Mucosa of gallbladder (tissue), 1 donor: ENCODE results near the gene HDAC4. TPM values are rescaled to one million over a fixed set of nuclear protein-coding genes. Genes with fewer than 3 reads are reported as not detected.
A peak's percentile ranks its signal among the peaks of the same experiment; 100 is the strongest.
"Not testable (repeated sequence)": the region's sequence is repeated elsewhere in the genome, so short reads cannot be mapped to it uniquely, and the experiment has no call there.

Experiments used
- DNase-seq: peaks from one replicate; pipeline ENCODE4 v3.0.0-alpha.2; 2020; ENCODE audit warnings: low spot score
- total RNA-seq: library from RNA; stranded (reverse); gene quantifications from one replicate; pipeline ENCODE4 v1.2.1, GENCODE V29; 2021
- donor health status: DM: no; HTN: no; CAD: no.

The HDAC4 gene
- total RNA-seq, 1 donor from 2014 or later: 103 TPM

GRCh38 chr2:239282448-239283287 lies 118.2 kb downstream of the HDAC4 start:
- DNase-seq: no peak

GRCh38 chr2:239280296-239281017 lies 120.4 kb downstream of the HDAC4 start:
- not testable (repeated sequence) for DNase-seq

DNA sequence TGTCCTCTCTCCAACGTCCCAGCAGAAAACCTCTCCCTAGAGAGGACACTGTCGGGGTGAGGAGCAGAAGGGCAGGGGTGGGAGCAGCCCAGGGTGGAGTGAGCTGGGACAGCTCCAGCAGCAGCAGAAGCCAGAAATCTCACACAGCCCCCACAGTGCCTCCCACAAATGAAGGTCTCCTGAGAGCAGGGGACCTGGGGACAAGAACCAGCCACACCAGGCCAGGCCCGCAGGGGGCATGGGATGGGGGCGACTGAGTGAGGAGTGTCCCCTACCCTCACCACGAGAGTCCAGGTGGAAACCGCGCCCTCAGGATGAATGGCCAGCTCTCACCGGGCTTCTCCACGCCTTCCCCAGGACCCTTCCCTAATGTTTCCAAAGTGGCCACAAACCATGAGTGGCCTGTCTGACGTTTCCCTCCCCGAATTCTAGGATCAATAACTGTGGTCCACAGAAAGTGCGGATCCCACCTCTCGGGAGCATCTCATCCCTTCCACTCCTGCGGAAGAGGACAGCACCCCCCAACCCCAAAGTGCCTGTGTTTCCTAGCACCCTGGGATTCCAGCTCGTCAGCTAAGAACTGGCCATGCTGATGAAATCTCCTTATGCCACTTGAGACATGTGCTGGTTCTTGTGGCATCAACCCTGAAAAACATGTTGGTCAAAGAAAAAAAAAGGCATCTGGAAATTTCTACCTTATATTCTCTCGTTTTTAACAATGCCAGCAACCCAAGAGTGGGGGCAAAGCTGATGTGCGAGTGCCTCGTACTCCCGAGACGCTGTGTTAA lies 121.1 kb downstream of the HDAC4 start:
- DNase-seq: no peak

- no peak for DNase-seq
Observed at GRCh38 chr2:239278941-239279365, 121.9 kb downstream of the HDAC4 start.

- no peak for DNase-seq
Observed at GRCh38 chr2:239278361-239278760, 122.5 kb downstream of the HDAC4 start.

DNA sequence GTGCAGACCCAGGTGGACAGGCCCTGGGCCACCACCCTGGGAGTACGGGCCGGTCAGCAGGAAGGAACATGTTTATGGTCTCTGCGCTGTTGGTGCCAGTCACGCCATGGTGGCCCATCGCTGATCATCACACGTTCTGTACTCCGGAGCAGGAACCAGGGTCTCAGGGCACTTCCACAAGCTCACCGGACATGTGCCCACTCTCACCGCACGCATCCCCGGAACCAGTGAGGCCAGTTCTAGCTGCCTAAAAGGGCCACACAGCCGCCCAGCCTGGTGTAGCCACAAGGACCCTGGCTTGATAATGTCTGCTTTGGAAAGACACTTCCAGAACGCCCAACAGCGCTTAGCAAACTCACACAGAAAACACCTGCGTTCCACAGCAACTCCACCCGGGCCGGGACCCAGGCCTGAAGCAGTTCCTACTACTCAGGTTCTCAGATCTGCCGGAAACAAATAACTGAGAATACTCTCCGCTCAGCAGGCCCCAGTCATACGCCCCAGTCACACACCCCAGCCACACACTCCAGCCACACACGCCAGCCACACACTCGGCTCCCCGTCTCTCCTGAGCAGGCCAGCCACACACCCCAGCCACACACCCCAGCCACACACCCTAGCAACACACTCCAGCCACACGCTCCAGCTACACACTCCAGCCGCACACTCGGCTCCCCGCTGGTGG lies 123.3 kb downstream of the HDAC4 start:
- DNase-seq: no peak

DNA sequence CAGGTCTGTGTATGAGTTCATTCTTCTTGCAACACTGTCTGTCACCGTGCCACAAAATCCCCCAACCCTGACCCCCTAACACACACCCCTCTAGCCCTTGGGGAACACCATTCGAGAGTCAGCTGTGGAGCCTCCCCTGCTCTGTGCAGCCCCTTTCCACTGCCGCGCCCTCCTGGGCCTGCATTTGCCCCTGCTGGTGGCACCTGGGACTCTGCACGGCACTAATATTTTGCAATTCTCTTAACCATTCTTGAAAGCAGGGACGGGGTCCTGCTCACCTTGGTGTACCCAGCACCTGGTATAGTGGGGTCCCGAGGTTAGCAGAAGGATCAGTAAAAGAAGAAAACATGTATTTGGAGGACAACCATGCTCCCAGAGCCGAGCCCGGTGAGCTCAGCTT lies 124.0 kb downstream of the HDAC4 start:
- no peak for DNase-seq

DNA sequence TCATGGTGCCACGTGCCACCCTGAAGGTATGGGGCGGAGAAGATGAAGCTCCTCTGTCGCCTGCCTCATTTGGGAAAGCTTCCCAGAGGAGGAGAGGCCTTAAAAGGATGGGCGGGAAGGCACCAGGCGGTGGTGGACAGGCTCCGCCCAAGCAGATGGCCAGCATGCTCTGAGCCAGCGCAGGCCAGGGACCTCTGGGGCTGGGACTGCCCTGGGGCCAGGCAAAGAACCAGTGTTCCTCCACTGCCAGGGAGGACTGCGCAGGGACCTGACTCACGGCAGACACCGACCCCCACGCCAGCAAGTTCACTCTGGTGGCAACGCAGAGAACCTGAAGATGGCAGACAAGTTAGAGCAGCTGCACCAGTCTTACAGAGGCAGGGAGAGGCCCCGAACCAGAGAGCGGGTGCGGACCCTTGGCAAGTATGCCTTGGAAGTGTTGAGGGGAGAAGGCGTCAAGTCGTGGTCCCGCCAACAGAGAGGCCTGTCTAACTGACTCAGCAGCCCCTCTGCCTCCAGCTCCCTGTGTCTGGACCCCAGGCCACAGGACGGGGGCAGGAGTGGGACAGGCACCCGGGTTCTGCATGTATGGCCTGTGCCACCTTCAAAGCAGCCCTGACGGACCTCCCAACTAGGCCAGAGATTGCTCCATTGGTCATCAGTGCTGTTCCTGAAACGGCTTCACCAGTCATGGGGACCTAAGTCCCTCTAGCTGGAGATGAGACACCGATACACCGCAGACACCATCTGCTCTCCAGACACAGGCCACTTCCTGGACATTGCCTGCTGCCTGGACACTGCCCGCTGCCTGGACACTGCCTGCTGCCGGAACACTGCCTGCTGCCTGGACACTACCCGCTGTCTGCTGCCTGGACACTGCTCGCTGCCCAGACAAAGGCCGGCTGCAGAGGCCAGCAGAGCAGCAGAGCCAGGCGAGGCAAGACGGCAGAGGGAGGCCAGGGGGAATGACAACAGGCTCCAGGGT lies 124.7 kb downstream of the HDAC4 start:
- no peak for DNase-seq

DNA sequence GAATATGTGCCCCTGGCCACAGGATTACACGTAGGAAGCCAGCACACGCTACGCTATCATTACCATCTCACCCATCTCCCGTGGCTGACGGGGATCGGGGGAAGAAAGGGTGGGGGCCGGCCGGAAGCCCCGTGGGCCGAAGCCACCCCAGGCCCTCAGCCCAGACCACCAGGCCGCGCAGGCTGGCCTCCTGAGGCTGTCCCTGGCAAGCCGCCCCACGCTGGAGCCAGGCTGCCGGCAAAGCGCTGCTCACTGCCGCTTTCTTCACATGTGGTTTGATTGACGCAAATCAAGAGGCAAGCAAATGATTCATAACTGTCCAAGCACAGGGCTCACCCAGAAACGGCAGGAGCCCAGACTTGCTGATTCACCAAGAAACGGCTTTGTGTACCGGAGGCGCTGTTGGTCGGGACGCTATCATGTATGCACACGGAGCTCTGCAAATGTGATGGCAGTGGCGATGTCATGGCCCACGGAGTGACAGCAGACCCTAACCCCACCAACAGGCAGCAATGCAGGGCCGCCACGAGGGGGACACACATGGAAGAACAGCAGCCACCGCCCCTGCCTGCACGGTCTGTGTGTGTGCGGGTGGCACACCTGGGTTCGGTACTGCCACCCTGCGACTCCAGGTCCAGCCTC lies 125.7 kb downstream of the HDAC4 start:
- DNase-seq: peak; percentile 75

- no peak for DNase-seq
Observed at GRCh38 chr2:239274391-239275043, 126.3 kb downstream of the HDAC4 start.

DNA sequence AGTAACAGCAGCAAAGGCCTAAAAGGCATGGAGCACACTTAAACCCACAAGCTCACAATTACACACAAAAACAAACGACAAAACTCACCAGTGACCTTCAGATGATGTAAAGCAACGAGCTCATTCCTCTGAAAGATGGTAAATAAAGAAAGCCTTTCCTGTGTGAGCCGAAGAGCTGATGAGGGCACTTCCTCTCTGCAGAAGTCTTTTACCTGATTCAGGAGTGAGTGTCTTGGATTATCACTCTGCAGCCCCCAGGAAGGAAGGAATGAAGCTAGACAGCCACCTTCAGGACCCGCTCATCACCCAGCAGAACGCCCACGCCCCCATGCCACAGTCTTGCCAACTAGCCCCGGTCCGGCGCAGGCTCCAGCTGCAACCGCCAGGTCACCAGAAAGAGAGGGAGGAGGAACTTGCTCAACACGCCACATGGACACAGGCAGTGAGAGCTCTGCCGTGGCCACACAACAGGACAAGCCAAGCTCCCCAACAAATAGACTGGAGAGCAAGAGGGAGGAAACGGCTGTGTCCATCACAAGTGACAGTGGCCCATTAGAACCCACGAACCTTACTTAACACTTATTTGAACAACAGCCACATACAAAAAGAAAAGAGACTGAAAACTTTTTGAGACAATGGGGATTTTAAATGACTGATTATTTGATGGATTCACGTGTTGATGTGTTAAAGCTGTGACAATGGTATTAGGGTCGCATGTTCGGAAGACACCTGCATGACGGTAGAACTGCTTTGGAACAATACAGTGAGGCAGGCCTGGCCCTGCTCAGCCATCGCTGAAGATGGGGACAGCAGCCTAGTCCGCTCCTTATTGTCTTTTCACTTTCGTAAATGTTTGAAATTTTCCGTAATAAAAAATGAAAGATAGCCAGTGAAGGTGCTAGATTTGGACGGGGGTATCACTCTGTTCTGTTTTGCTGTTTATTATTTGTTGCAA lies 127.3 kb downstream of the HDAC4 start:
- no peak for DNase-seq

GRCh38 chr2:239272626-239273025 lies 128.2 kb downstream of the HDAC4 start:
- no peak for DNase-seq

DNA sequence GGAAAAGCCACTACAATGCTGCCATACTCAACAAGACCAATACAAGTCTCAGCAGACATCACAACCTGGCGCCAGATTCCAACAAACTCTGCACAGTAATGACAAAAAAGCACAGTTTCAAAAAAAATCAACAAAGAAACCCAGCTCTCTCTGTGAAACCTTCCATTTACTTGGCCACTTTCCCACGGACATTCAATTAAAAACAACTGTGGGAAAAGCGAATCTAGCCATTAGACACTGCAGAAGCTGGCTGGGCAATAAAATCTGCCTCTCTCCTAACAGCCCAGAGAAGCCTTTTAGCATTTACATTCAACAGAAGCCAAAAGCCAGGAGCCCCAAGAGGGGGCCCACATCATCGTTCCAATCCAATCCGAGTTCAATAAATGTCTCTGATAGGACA lies 128.9 kb downstream of the HDAC4 start:
- no peak for DNase-seq

GRCh38 chr2:239271471-239271870 lies 129.3 kb downstream of the HDAC4 start:
- DNase-seq: no peak

DNA sequence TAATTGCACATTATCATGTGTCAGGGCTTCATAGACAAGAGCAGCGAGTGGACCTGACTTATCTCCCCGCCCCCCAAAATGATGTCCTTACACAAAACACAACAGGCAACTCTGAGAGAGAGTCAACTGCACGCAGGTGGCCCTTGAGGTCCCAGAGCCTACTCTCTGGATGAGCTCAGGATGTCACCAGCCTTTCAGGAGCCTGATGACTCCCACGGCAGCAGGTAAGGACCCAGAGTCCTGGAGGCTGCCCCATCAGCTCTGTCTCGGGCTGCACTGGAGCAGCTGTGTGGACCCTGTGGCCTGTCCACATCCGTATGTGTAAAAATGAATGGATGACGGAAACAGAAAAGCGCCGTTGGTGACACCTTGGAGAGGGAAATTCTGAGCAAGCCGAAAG lies 130.9 kb downstream of the HDAC4 start:
- no peak for DNase-seq

- no peak for DNase-seq
Observed at GRCh38 chr2:239269173-239269885, 131.5 kb downstream of the HDAC4 start.

DNA sequence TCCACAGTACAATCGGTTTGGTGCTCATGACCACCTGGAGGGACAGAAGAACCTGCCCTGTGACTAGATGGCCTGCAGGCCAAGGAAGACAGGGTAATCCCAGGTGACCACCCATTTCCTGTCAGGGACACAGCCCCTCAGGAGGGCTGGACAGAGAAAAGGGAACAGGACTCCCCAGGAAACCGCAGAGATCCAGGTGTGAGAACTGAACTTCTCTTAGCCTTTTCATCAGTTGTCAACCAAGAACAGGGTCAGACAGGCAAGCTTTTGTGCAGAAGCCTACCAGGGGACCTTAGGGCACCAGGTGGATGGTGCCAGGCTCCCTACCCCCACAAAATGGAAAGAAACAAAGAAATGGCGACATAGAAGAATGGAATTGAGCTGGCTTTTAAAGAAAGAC lies 132.3 kb downstream of the HDAC4 start:
- DNase-seq: no peak

GRCh38 chr2:239268082-239268481 lies 132.7 kb downstream of the HDAC4 start:
- peak; percentile 70 for DNase-seq
